ENCODE measurements around the gene LARGE1. TPM values are rescaled to one million over a fixed set of nuclear protein-coding genes. Genes with fewer than 3 reads are reported as not detected.

LARGE1 gene
- polyA plus RNA-seq, 3 donors, result 0.05 to 0.13 TPM; not detected in 1

DNA sequence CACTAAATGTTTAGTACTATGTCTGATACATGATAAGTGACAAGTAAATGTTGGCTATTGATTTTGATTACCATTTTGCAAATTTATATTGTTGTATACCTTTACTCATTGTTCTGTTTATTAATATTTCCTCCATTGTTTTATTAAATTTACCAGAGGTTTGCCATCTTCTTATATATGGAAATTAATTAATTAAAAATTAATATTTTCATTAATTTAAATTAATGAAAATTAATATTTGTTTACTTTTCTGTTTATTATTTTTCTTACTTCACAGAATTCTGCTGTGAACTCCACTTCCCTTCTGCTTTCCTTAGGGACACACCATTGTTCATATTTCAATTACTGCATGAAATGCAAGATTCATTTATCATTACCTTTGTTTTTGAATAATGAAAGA lies 331.0 kb downstream of the LARGE1 start:
- no peak for TF ChIP-seq CTCF (IDR thresholded peaks at IDR 0.05)
- no peaks in the 10 kb centered on the region for H3K36me3 ChIP-seq (replicated peaks in 1 of 2; ENCODE audit: control insufficient read depth in 1 of 2, insufficient read depth in 2 of 2, low read length in 2 of 2)
- H3K4me3 ChIP-seq (replicated peaks in 1 of 3; ENCODE audit: low read depth in 2 of 3, low read length in 3 of 3), result no peak overlapping the region
- no peaks in the 10 kb centered on the region for H4K20me1 ChIP-seq (ENCODE audit: insufficient read depth, low read length)
- H3K27ac ChIP-seq (ENCODE audit: low read depth in 1 of 2, low read length in 2 of 2), result no peak overlapping the region
- no peak overlapping the region for H3K4me2 ChIP-seq (replicated peaks; ENCODE audit: extremely low read depth, low read length, poor library complexity, severe bottlenecking)
- no peaks in the 10 kb centered on the region for H3K4me1 Mint-ChIP-seq
- H3K9me3 ChIP-seq (replicated peaks in 1 of 2; ENCODE audit: control insufficient read depth in 1 of 2, insufficient read depth in 1 of 2, low read length in 2 of 2), result no peaks in the 10 kb centered on the region
- H3K4me1 ChIP-seq (ENCODE audit: control insufficient read depth in 1 of 2, insufficient read depth in 2 of 2, low read length in 2 of 2), result no peaks in the 10 kb centered on the region
- H3K27me3 Mint-ChIP-seq (ENCODE audit: low read depth in 3 of 3), result peaks cover 0 to 3% (median 1%) of the 10 kb centered on the region in 3 donors
- H3K4me3 Mint-ChIP-seq, result no peak overlapping the region
- no peak overlapping the region for H2AFZ ChIP-seq (ENCODE audit: insufficient read depth, low read depth, low read length, poor library complexity, severe bottlenecking)
- DNase-seq, result no peak
- no peaks in the 10 kb centered on the region for H3K36me3 Mint-ChIP-seq
- no peak overlapping the region for H3K27ac Mint-ChIP-seq
- H3K79me2 ChIP-seq (ENCODE audit: insufficient read depth, low read length), result no peaks in the 10 kb centered on the region
- intact Hi-C loops (cut with micrococcal nuclease), result no loop called here
- no peak overlapping the region for H3K9ac ChIP-seq (ENCODE audit: insufficient read depth, low read length, poor library complexity, severe bottlenecking)
- peaks cover 0 to 6% (median 0%) of the 10 kb centered on the region in 7 donors for H3K9me3 Mint-ChIP-seq
- H3K27me3 ChIP-seq (ENCODE audit: control insufficient read depth in 2 of 2, insufficient read depth in 2 of 2, low read length in 2 of 2), result no peaks in the 10 kb centered on the region

DNA sequence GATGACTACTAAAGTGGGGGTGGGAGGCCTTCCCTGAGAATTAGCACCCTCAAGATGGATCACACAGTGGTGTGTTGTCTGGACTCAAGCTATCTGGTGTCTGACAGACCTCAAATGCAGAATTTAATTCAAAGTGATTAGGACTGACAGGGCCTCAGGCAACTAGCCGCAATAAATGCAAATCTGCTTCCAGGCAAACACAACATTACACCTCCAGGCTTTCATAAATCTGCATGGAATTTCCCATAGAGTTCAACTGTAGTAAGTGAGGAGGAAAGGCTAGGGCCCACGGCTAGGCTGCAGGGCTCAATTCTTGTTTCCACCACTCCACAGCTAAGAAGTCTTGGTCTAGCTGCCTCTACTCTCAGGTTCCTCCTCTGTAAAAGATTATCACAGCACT lies 331.4 kb downstream of the LARGE1 start:
- H3K4me3 Mint-ChIP-seq, result no peak overlapping the region

More for the DNA sequence above, 331.4 kb downstream of the LARGE1 start:
- no peak for TF ChIP-seq CTCF (IDR thresholded peaks at IDR 0.05)
- no peak overlapping the region for H3K4me2 ChIP-seq (replicated peaks; ENCODE audit: extremely low read depth, low read length, poor library complexity, severe bottlenecking)
- Mint-ChIP-seq H3K27me3 (ENCODE audit: low read depth in 3 of 3) (peaks cover 0 to 6% (median 1%) of the 10 kb centered on the region in 3 donors), H3K4me1 (no peaks in the 10 kb centered on the region), H3K9me3 (peaks cover 0 to 4% (median 0%) of the 10 kb centered on the region in 7 donors), H3K36me3 (no peaks in the 10 kb centered on the region), H3K27ac (no peak overlapping the region)
- WGBS (ENCODE audit: insufficient coverage), result no CpG with 5 or more reads among the region's 2 CpGs
- no peaks in the 10 kb centered on the region for H3K4me1 ChIP-seq (ENCODE audit: control insufficient read depth in 1 of 2, insufficient read depth in 2 of 2, low read length in 2 of 2)
- intact Hi-C loops (cut with micrococcal nuclease), result no loop called here
- H3K9ac ChIP-seq (ENCODE audit: insufficient read depth, low read length, poor library complexity, severe bottlenecking), result no peak overlapping the region
- no peak overlapping the region for H3K27ac ChIP-seq (ENCODE audit: low read depth in 1 of 2, low read length in 2 of 2)
- H3K27me3 ChIP-seq (ENCODE audit: control insufficient read depth in 2 of 2, insufficient read depth in 2 of 2, low read length in 2 of 2), result no peaks in the 10 kb centered on the region
- H2AFZ ChIP-seq (ENCODE audit: insufficient read depth, low read depth, low read length, poor library complexity, severe bottlenecking), result no peak overlapping the region
- no peaks in the 10 kb centered on the region for H4K20me1 ChIP-seq (ENCODE audit: insufficient read depth, low read length)
- no peak overlapping the region for H3K4me3 ChIP-seq (replicated peaks in 1 of 3; ENCODE audit: low read depth in 2 of 3, low read length in 3 of 3)
- no peak for DNase-seq
- H3K9me3 ChIP-seq (replicated peaks in 1 of 2; ENCODE audit: control insufficient read depth in 1 of 2, insufficient read depth in 1 of 2, low read length in 2 of 2), result no peaks in the 10 kb centered on the region
- H3K79me2 ChIP-seq (ENCODE audit: insufficient read depth, low read length), result no peaks in the 10 kb centered on the region
- H3K36me3 ChIP-seq (replicated peaks in 1 of 2; ENCODE audit: control insufficient read depth in 1 of 2, insufficient read depth in 2 of 2, low read length in 2 of 2), result no peaks in the 10 kb centered on the region
